A204.1 (cell line): ENCODE measurements around the gene GGCX.

Experiments
- FAIRE-seq: peaks from 2 replicates; lab custom pipeline; 2012; peaks lifted over from hg19 to GRCh38; lab: Jason Lieb, UNC

Gene GGCX

GRCh38 chr2:85511008-85511811 lies 50.1 kb downstream of the GGCX start:
- no peak for FAIRE-seq

- no peak for FAIRE-seq
Measured at GRCh38 chr2:85506768-85507181, 54.5 kb downstream of the GGCX start.

GRCh38 chr2:85505551-85506238 lies 55.6 kb downstream of the GGCX start:
- FAIRE-seq: no peak

GRCh38 chr2:85504778-85505261 lies 56.5 kb downstream of the GGCX start:
- FAIRE-seq: no peak

- no peak for FAIRE-seq
Measured at GRCh38 chr2:85503851-85504777, 57.2 kb downstream of the GGCX start.

GRCh38 chr2:85503168-85503850 lies 58.0 kb downstream of the GGCX start:
- no peak for FAIRE-seq

DNA sequence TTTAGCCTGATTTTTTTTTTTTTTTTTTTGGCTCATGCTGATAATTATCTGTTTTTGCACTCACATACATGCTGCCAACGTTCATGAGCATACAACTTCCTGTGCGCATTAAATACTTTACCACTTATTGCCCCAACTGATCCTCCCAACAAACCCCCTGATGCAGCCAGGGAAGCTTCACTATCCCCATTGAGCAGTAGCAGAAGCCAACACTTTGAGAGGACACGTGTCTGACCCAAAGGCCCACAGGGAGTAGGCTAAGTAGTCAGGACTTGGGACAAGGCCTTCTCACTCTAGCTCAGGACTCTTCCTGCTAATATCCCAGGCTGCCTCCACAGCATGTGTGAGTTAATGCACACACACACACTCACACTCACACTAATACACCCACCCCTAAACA lies 58.6 kb downstream of the GGCX start:
- FAIRE-seq: no peak

DNA sequence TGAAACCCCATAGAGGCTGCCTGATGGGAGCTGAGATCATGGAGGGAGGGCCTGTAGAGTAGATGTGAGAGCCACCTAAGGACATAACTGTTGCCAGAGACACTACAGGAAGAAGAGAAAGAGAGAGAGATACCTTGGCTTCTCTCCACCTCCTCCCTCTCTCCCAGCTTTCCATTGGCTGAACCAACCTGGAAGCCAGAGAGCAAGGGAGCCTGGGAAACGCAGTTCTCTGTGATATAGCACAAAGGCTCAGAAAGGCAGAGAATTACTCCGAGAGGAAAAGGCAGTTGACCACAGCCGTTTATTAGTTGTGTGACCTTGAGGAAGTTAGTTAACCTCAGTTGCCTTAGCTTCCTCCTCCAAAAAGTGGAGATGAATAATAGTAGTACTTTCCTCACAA lies 60.0 kb downstream of the GGCX start:
- FAIRE-seq: no peak

GRCh38 chr2:85497944-85498630 lies 63.2 kb downstream of the GGCX start:
- no peak for FAIRE-seq

DNA sequence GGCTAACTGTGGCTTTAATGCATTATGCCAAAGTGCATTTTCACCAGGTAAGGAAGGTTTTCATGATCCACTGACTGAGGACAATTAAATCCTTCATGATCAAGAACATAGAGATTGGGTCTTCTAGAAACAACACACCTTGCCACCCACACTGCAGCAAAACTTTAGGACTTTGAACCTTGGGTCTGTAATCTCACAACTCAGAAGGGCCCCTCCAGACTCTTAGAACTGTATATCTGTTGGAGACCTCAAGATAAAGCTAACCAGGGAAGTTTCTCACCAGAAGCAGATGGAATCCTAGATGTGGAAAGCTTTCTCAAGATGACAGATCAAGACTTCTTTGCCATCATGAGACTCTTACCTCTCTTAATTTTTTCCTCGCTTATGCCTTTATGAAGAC lies 64.9 kb downstream of the GGCX start:
- FAIRE-seq: no peak
